HepG2 (cell line): ENCODE results near the gene TP53I3. TPM values are rescaled to one million over a fixed set of nuclear protein-coding genes. Genes with fewer than 3 reads are reported as not detected.
A peak's percentile ranks its signal among the peaks of the same experiment; 100 is the strongest.

ENCODE experiments used
- ATF1 ChIP-seq: IDR thresholded peaks from 2 replicates; pipeline ENCODE4 v1.6.1; 2016; ENCODE audit warnings: mild to moderate bottlenecking, control low read depth
- GATAD1 ChIP-seq: IDR thresholded peaks from 2 replicates; pipeline ENCODE4 v1.6.1; 2016; ENCODE audit warnings: missing genetic modification reagents, missing compliant biosample characterization
- NCOR1 ChIP-seq: fragments of 200-600 bp; sonication (generic); IDR thresholded peaks from 2 replicates; pipeline ENCODE4 v1.7.0; 2017; ENCODE audit warnings: antibody characterized with exemption, low read length, borderline replicate concordance
- NFRKB ChIP-seq: fragments of 450-650 bp; IDR thresholded peaks from 2 replicates; pipeline ENCODE4 v1.6.1; 2017
- SALL1 ChIP-seq: sonication (generic); formaldehyde crosslinking; IDR thresholded peaks from 2 replicates; pipeline ENCODE4 v1.8.0; 2022; ENCODE audit warnings: mild to moderate bottlenecking, missing genetic modification reagents
- SRSF4 ChIP-seq: fragments of 200-400 bp; formaldehyde crosslinking; IDR thresholded peaks from one replicate; pipeline ENCODE4 v1.6.1; 2018; ENCODE audit warnings: mild to moderate bottlenecking, low read depth, low read length, moderate library complexity; ENCODE audit not compliant: poor library complexity, severe bottlenecking
- YEATS4 ChIP-seq: sonication (generic); formaldehyde crosslinking; IDR thresholded peaks from 2 replicates; pipeline ENCODE4 v1.4.0; 2020; ENCODE audit warnings: missing genetic modification reagents, borderline replicate concordance
- ZFP82 ChIP-seq: sonication (generic); formaldehyde crosslinking; IDR thresholded peaks from 2 replicates; pipeline ENCODE4 v1.5.1; 2020; ENCODE audit warnings: mild to moderate bottlenecking, missing genetic modification reagents, borderline replicate concordance
- ZNF354B ChIP-seq: sonication (generic); formaldehyde crosslinking; IDR thresholded peaks from 2 replicates; pipeline ENCODE4 v1.8.0; 2022; ENCODE audit warnings: mild to moderate bottlenecking, missing genetic modification reagents
- polyA plus RNA-seq, 8 experiments: library from polyadenylated mRNA; depleted of rRNA in 3 of 8; stranded (reverse) in 7 of 8; unstranded in 1 of 8; fragments of >200 nt; fragmentation: Illumina TruSeq in 4 of 8; extraction: Trizol in 4 of 8; gene quantifications; 2 replicates each; pipeline versions ENCODE4 v1.2.1 to v1.2.3, GENCODE V29; 2011 to 2016; ENCODE audit warnings: low read depth in 4 of 8, missing spikeins in 1 of 8, mixed read lengths in 1 of 8; ENCODE audit not compliant: insufficient read depth in 1 of 8
- total RNA-seq, 5 experiments: library from RNA; depleted of rRNA; stranded (reverse); fragments of >200 nt; fragmentation: Illumina TruSeq; extraction: Trizol; gene quantifications; 2 replicates each; pipeline ENCODE4 v1.2.3, GENCODE V29; 2016; ENCODE audit warnings: low read depth in 1 of 5
- TF ChIP-seq, protein P1 (sequence below): sonication (generic); formaldehyde crosslinking; IDR thresholded peaks from 2 replicates; pipeline ENCODE4 v1.5.0; 2020; ENCODE audit warnings: mild to moderate bottlenecking, missing genetic modification reagents
- TF ChIP-seq, protein P2 (sequence below): sonication (generic); formaldehyde crosslinking; IDR thresholded peaks from 2 replicates; pipeline ENCODE4 v1.8.1; 2022; ENCODE audit warnings: low read depth, mild to moderate bottlenecking, missing genetic modification reagents
- TF ChIP-seq, protein P3 (sequence below): IDR thresholded peaks from 2 replicates; pipeline ENCODE4 v1.6.1; 2016; ENCODE audit warnings: low read depth, missing genetic modification reagents, missing compliant biosample characterization
- TF ChIP-seq, protein P4 (sequence below): IDR thresholded peaks from 2 replicates; pipeline ENCODE4 v1.6.1; 2012; ENCODE audit warnings: low read length, improper control_type of control experiment

The TP53I3 gene
- total and polyA plus RNA-seq, 2 of the 13 experiments (the other 11 are each of a cell fraction or from before 2014, with no cell fraction given): 25.0 to 44.1 TPM

DNA sequence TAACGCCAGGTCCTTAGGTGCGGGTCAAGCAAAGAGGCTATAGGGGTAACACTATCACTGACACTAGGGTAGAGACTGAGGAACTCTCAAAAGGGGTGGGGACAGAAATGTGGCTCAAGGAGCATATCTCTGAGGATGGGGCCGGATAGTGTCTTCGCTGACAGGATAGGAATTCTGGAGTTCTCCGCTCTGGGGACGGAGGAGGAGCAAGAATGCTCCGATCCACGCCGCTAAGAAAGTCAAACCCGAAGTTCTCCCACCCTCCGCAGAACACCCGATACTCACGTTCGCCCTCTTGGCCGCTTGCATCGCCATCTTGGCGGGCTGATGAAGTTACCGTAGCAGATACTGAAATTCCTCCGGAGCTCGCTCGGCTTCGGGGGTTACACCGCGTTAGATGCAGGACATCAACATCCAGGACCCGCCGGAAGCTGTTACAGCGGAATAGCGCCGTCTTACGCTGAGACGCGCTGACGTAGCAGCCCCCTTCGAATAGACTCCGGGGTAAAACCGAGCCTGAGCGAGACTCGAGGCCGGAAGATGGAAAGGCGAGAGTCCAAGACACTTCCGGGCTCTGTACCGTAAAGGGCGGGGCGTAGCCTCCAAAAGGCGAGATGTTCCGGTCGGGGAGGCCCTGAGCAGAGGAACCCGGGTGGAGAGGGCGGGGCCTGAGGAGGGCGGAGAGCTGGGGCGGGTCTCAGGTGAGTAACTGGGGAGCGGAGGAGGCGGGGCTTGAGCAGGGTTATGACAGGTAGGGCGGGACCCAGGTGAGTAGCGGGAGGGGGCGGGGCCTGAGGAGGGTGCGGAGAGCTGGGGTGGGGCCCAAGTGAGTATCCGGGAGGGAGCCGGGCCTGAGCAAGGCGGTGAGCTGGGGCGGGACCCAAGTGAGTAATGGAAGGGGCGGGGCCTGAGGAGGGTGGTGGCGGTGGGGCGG lies 8.5 kb downstream of the TP53I3 start, which contains the start of gene SF3B6 (continued):
- TF ChIP-seq, protein P1, sequence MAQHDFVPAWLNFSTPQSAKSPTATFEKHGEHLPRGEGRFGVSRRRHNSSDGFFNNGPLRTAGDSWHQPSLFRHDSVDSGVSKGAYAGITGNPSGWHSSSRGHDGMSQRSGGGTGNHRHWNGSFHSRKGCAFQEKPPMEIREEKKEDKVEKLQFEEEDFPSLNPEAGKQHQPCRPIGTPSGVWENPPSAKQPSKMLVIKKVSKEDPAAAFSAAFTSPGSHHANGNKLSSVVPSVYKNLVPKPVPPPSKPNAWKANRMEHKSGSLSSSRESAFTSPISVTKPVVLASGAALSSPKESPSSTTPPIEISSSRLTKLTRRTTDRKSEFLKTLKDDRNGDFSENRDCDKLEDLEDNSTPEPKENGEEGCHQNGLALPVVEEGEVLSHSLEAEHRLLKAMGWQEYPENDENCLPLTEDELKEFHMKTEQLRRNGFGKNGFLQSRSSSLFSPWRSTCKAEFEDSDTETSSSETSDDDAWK (CRISPR knock-in tag): no peak
- TF ChIP-seq YEATS4 (CRISPR knock-in tag) (peak; percentile 96), ZFP82 (CRISPR knock-in tag) (no peak), NFRKB (no peak), GATAD1 (CRISPR knock-in tag) (peak; percentile 99), ZNF354B (CRISPR knock-in tag) (peak; percentile 64; the same call in 1 of the 2 replicates), SRSF4 (no peak), ATF1 (CRISPR knock-in tag) (peak; percentile 99), NCOR1 (no peak; the same call in 1 of the 2 replicates), SALL1 (peak; percentile 98)
- TF ChIP-seq, protein P2, sequence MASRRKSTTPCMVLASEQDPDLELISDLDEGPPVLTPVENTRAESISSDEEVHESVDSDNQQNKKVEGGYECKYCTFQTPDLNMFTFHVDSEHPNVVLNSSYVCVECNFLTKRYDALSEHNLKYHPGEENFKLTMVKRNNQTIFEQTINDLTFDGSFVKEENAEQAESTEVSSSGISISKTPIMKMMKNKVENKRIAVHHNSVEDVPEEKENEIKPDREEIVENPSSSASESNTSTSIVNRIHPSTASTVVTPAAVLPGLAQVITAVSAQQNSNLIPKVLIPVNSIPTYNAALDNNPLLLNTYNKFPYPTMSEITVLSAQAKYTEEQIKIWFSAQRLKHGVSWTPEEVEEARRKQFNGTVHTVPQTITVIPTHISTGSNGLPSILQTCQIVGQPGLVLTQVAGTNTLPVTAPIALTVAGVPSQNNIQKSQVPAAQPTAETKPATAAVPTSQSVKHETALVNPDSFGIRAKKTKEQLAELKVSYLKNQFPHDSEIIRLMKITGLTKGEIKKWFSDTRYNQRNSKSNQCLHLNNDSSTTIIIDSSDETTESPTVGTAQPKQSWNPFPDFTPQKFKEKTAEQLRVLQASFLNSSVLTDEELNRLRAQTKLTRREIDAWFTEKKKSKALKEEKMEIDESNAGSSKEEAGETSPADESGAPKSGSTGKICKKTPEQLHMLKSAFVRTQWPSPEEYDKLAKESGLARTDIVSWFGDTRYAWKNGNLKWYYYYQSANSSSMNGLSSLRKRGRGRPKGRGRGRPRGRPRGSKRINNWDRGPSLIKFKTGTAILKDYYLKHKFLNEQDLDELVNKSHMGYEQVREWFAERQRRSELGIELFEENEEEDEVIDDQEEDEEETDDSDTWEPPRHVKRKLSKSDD (CRISPR knock-in tag): peak; percentile 97
- TF ChIP-seq, protein P3, sequence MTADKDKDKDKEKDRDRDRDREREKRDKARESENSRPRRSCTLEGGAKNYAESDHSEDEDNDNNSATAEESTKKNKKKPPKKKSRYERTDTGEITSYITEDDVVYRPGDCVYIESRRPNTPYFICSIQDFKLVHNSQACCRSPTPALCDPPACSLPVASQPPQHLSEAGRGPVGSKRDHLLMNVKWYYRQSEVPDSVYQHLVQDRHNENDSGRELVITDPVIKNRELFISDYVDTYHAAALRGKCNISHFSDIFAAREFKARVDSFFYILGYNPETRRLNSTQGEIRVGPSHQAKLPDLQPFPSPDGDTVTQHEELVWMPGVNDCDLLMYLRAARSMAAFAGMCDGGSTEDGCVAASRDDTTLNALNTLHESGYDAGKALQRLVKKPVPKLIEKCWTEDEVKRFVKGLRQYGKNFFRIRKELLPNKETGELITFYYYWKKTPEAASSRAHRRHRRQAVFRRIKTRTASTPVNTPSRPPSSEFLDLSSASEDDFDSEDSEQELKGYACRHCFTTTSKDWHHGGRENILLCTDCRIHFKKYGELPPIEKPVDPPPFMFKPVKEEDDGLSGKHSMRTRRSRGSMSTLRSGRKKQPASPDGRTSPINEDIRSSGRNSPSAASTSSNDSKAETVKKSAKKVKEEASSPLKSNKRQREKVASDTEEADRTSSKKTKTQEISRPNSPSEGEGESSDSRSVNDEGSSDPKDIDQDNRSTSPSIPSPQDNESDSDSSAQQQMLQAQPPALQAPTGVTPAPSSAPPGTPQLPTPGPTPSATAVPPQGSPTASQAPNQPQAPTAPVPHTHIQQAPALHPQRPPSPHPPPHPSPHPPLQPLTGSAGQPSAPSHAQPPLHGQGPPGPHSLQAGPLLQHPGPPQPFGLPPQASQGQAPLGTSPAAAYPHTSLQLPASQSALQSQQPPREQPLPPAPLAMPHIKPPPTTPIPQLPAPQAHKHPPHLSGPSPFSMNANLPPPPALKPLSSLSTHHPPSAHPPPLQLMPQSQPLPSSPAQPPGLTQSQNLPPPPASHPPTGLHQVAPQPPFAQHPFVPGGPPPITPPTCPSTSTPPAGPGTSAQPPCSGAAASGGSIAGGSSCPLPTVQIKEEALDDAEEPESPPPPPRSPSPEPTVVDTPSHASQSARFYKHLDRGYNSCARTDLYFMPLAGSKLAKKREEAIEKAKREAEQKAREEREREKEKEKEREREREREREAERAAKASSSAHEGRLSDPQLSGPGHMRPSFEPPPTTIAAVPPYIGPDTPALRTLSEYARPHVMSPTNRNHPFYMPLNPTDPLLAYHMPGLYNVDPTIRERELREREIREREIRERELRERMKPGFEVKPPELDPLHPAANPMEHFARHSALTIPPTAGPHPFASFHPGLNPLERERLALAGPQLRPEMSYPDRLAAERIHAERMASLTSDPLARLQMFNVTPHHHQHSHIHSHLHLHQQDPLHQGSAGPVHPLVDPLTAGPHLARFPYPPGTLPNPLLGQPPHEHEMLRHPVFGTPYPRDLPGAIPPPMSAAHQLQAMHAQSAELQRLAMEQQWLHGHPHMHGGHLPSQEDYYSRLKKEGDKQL: peak; percentile 78; the same call in 1 of the 2 replicates
- TF ChIP-seq, protein P4, sequence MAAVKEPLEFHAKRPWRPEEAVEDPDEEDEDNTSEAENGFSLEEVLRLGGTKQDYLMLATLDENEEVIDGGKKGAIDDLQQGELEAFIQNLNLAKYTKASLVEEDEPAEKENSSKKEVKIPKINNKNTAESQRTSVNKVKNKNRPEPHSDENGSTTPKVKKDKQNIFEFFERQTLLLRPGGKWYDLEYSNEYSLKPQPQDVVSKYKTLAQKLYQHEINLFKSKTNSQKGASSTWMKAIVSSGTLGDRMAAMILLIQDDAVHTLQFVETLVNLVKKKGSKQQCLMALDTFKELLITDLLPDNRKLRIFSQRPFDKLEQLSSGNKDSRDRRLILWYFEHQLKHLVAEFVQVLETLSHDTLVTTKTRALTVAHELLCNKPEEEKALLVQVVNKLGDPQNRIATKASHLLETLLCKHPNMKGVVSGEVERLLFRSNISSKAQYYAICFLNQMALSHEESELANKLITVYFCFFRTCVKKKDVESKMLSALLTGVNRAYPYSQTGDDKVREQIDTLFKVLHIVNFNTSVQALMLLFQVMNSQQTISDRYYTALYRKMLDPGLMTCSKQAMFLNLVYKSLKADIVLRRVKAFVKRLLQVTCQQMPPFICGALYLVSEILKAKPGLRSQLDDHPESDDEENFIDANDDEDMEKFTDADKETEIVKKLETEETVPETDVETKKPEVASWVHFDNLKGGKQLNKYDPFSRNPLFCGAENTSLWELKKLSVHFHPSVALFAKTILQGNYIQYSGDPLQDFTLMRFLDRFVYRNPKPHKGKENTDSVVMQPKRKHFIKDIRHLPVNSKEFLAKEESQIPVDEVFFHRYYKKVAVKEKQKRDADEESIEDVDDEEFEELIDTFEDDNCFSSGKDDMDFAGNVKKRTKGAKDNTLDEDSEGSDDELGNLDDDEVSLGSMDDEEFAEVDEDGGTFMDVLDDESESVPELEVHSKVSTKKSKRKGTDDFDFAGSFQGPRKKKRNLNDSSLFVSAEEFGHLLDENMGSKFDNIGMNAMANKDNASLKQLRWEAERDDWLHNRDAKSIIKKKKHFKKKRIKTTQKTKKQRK: no peak
